NCI-H2227 (cell line): ENCODE results near the gene PEMT.
A peak's percentile ranks its signal among the peaks of the same experiment; 100 is the strongest.
"Not testable (repeated sequence)": the region's sequence is repeated elsewhere in the genome, so short reads cannot be mapped to it uniquely, and the experiment has no call there.

ENCODE experiments used
- DNase-seq: peaks from one replicate; lab custom pipeline; 2025; ENCODE audit not compliant: unreplicated experiment; lab: John Stamatoyannopoulos, UW

PEMT gene

GRCh38 chr17:17591355-17592298, at the start of gene PEMT:
PEMT (minus strand) TSS chr17:17591708; CDS start chr17:17591626, 82 bp downstream.
- DNase-seq, result peak; percentile 96

- DNase-seq, result not testable (repeated sequence)
Observed at GRCh38 chr17:17639661-17640270, 48.3 kb upstream of the PEMT start.

GRCh38 chr17:17638467-17638866, 47.0 kb upstream of the PEMT start:
- DNase-seq, result no peak

GRCh38 chr17:17636272-17636885, 44.9 kb upstream of the PEMT start:
- no peak for DNase-seq

- not testable (repeated sequence) for DNase-seq
Observed at GRCh38 chr17:17635537-17636271, 44.2 kb upstream of the PEMT start.

GRCh38 chr17:17635126-17635525, 43.6 kb upstream of the PEMT start:
- no peak for DNase-seq

GRCh38 chr17:17633310-17633709, 41.8 kb upstream of the PEMT start:
- no peak for DNase-seq

- not testable (repeated sequence) for DNase-seq
Observed at GRCh38 chr17:17632690-17633089, 41.2 kb upstream of the PEMT start.

- DNase-seq, result no peak
Observed at GRCh38 chr17:17628388-17629008, 37.0 kb upstream of the PEMT start.

- no peak for DNase-seq
Observed at GRCh38 chr17:17626840-17627239, 35.3 kb upstream of the PEMT start.

GRCh38 chr17:17626151-17626805, 34.8 kb upstream of the PEMT start:
- DNase-seq, result peak; percentile 34

- no peak for DNase-seq
Observed at GRCh38 chr17:17624741-17625140, 33.2 kb upstream of the PEMT start.

- no peak for DNase-seq
Observed at GRCh38 chr17:17623904-17624303, 32.4 kb upstream of the PEMT start.

GRCh38 chr17:17621254-17621653, 29.7 kb upstream of the PEMT start:
- DNase-seq, result no peak

- peak; percentile 72 for DNase-seq
Observed at GRCh38 chr17:17613708-17614114, 22.2 kb upstream of the PEMT start.

- DNase-seq, result no peak
Observed at GRCh38 chr17:17612085-17613022, 20.8 kb upstream of the PEMT start.

GRCh38 chr17:17609121-17609520, 17.6 kb upstream of the PEMT start:
- DNase-seq, result no peak

- no peak for DNase-seq
Observed at GRCh38 chr17:17606416-17607000, 15.0 kb upstream of the PEMT start.

- no peak for DNase-seq
Observed at GRCh38 chr17:17605729-17606088, 14.2 kb upstream of the PEMT start.
